K562 (cell line): Measurements from ENCODE around the gene HOXB7. TPM values are rescaled to one million over a fixed set of nuclear protein-coding genes. Genes with fewer than 3 reads are reported as not detected.

Experiments
- ARID3A ChIP-seq: IDR thresholded peaks from 2 replicates; pipeline ENCODE4 v1.6.1; 2012; ENCODE audit warnings: low read depth, low read length, improper control_type of control experiment, borderline replicate concordance
- ETV6 ChIP-seq, 3 experiments: fragments of 150-350 bp in 1 of 3; sonication (generic) in 1 of 3; formaldehyde crosslinking in 1 of 3; IDR thresholded peaks; 2 replicates each; pipeline versions ENCODE4 v1.6.1 to v1.8.0; 2014 to 2022; ENCODE audit warnings: borderline replicate concordance in 2 of 3, low read depth in 2 of 3, antibody characterized with exemption in 1 of 3, low read length in 1 of 3, mild to moderate bottlenecking in 1 of 3, missing genetic modification reagents in 1 of 3
- GTF2E2 ChIP-seq: fragments of 200-800 bp; sonication (Bioruptor generic); IDR thresholded peaks from 2 replicates; pipeline ENCODE4 v1.6.1; 2016; ENCODE audit warnings: missing genetic modification characterization, missing compliant biosample characterization
- HIVEP1 ChIP-seq: fragments of 250-450 bp; sonication (Bioruptor Pico); IDR thresholded peaks from 2 replicates; pipeline ENCODE4 v1.4.0; 2020; ENCODE audit warnings: mild to moderate bottlenecking
- JUN ChIP-seq, 2 experiments: sonication (generic) in 1 of 2; formaldehyde crosslinking in 1 of 2; IDR thresholded peaks; 2 replicates each; pipeline versions ENCODE4 v1.6.1 to v1.8.0; 2012 to 2022; ENCODE audit warnings: borderline replicate concordance in 2 of 2, mild to moderate bottlenecking in 2 of 2, improper control_type of control experiment in 1 of 2, low read depth in 1 of 2, low read length in 1 of 2, missing genetic modification reagents in 1 of 2
- MEF2D ChIP-seq: conservative IDR thresholded peaks from 2 replicates; pipeline ENCODE4 v1.6.1; 2016; ENCODE audit warnings: low read depth, missing genetic modification characterization, missing compliant biosample characterization
- NCOA6 ChIP-seq: fragments of 450-650 bp; IDR thresholded peaks from 2 replicates; pipeline ENCODE4 v1.6.1; 2017; ENCODE audit warnings: mild to moderate bottlenecking
- PML ChIP-seq: IDR thresholded peaks from 2 replicates; pipeline ENCODE4 v1.6.1; 2012; ENCODE audit warnings: low read length, inconsistent platforms
- SRF ChIP-seq, 2 experiments: fragments of 250-450, 450-650 bp in 1 of 2; sonication (Bioruptor Pico) in 1 of 2; sonication (generic) in 1 of 2; formaldehyde crosslinking; IDR thresholded peaks; 2 replicates each; pipeline versions ENCODE4 v1.5.0 to v1.5.1; 2020 to 2022; ENCODE audit warnings: mild to moderate bottlenecking in 1 of 2, missing genetic modification reagents in 1 of 2
- SRSF1 ChIP-seq: fragments of 200-400 bp; formaldehyde crosslinking; IDR thresholded peaks from 2 replicates; pipeline ENCODE4 v1.6.1; 2017; ENCODE audit warnings: mild to moderate bottlenecking, low read depth, low read length, moderate library complexity
- USF1 ChIP-seq: sonication (generic); formaldehyde crosslinking; IDR thresholded peaks from 2 replicates; pipeline ENCODE4 v1.9.0; 2022; ENCODE audit warnings: mild to moderate bottlenecking, missing genetic modification reagents
- XRCC5 ChIP-seq: fragments of 200-400 bp; formaldehyde crosslinking; IDR thresholded peaks from 2 replicates; pipeline ENCODE4 v1.6.1; 2017; ENCODE audit warnings: low read depth, mild to moderate bottlenecking, low read length
- ZBTB17 ChIP-seq: fragments of 450-650 bp; formaldehyde crosslinking; IDR thresholded peaks from 2 replicates; pipeline ENCODE4 v1.4.0; 2020; ENCODE audit warnings: mild to moderate bottlenecking
- ZNF224 ChIP-seq: sonication (generic); formaldehyde crosslinking; IDR thresholded peaks from 2 replicates; pipeline ENCODE4 v1.8.0; 2022; ENCODE audit warnings: mild to moderate bottlenecking, missing genetic modification reagents
- ZNF232 ChIP-seq: sonication (generic); formaldehyde crosslinking; IDR thresholded peaks from 2 replicates; pipeline ENCODE4 v1.8.0; 2022; ENCODE audit warnings: mild to moderate bottlenecking, missing genetic modification reagents
- ZNF41 ChIP-seq: fragments of 250-450 bp; sonication (Bioruptor Pico); conservative IDR thresholded peaks from 2 replicates; pipeline ENCODE4 v1.4.0; 2020; ENCODE audit warnings: mild to moderate bottlenecking
- ZNF75A ChIP-seq: fragments of 450-650 bp; formaldehyde crosslinking; IDR thresholded peaks from 2 replicates; pipeline ENCODE4 v1.4.0; 2020; ENCODE audit warnings: mild to moderate bottlenecking
- ZNF778 ChIP-seq: fragments of 450-650 bp; formaldehyde crosslinking; IDR thresholded peaks from 2 replicates; pipeline ENCODE4 v1.4.0; 2020; ENCODE audit warnings: mild to moderate bottlenecking, moderate library complexity
- polyA plus RNA-seq, 8 experiments: library from polyadenylated mRNA; depleted of rRNA in 4 of 8; stranded (reverse) in 5 of 8; unstranded in 3 of 8; fragments of >200 nt; fragmentation: Nextera tagmentation in 2 of 8; fragmentation: Illumina TruSeq in 1 of 8; extraction: Ambion mirVana in 2 of 8; extraction: Trizol in 1 of 8; gene quantifications; 2 replicates each; pipeline versions ENCODE4 v1.2.1 to v1.2.3, GENCODE V29; 2011 to 2014; ENCODE audit warnings: inconsistent platforms in 1 of 8, missing spikeins in 1 of 8
- total RNA-seq, 7 experiments: library from RNA; depleted of rRNA in 6 of 7; stranded (reverse); fragments of >200 nt in 6 of 7; fragmentation: Illumina TruSeq in 2 of 7; extraction: Trizol in 2 of 7; gene quantifications; 2 replicates each; pipeline versions ENCODE4 v1.2.1 to v1.2.3, GENCODE V29; 2011 to 2021; ENCODE audit warnings: low replicate concordance in 1 of 7
- TF ChIP-seq, protein P1 (sequence below): sonication (generic); formaldehyde crosslinking; IDR thresholded peaks from 2 replicates; pipeline ENCODE4 v1.8.1; 2023; ENCODE audit warnings: mild to moderate bottlenecking, missing genetic modification reagents, moderate library complexity
- TF ChIP-seq, protein P2 (sequence below): fragments of 450-650 bp; formaldehyde crosslinking; IDR thresholded peaks from 2 replicates; pipeline ENCODE4 v1.4.0; 2020; ENCODE audit warnings: mild to moderate bottlenecking, moderate library complexity
- TF ChIP-seq, protein P3 (sequence below): sonication (generic); formaldehyde crosslinking; IDR thresholded peaks from 2 replicates; pipeline ENCODE4 v1.8.0; 2022; ENCODE audit warnings: mild to moderate bottlenecking, low read depth, missing genetic modification reagents

Gene HOXB7
- total and polyA plus RNA-seq, 9 of the 15 experiments (the other 6 are each of a cell fraction or from before 2014, with no cell fraction given), result 5.5 to 16.7 (median 8.3) TPM

DNA sequence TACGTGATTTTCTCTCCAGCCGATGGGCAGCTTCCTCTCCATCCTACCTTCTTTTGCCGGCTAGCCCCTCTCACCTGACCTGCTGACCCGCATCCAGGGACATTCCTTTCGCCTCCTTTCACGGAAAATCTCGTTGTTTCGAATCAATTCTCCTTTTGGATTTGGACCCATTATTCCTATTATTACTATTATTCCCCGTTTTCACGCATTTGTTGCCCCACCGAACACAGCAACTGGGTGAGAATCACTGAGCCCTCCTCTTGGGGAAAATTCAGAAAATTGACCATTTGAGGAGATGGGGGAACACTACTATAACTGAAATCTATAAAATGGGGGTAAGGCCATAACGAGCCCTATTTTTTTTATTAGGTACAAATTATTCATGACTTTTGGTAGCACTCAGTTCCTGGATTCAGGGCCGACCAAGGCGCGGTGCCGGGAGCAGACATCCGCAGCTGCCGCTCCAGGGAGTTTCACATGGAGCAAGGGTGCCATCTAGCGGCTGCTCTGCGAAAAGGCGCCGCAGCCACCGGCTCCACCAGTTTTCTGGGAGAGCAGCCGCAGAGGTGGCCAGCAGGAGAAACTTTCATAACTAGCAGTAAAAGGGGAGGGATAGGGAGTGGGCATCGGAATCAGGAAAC lies 7.6 kb upstream of the HOXB7 start (continued):
- TF ChIP-seq, protein P1, sequence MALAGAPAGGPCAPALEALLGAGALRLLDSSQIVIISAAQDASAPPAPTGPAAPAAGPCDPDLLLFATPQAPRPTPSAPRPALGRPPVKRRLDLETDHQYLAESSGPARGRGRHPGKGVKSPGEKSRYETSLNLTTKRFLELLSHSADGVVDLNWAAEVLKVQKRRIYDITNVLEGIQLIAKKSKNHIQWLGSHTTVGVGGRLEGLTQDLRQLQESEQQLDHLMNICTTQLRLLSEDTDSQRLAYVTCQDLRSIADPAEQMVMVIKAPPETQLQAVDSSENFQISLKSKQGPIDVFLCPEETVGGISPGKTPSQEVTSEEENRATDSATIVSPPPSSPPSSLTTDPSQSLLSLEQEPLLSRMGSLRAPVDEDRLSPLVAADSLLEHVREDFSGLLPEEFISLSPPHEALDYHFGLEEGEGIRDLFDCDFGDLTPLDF (CRISPR knock-in tag), result no peak
- TF ChIP-seq, protein P2, sequence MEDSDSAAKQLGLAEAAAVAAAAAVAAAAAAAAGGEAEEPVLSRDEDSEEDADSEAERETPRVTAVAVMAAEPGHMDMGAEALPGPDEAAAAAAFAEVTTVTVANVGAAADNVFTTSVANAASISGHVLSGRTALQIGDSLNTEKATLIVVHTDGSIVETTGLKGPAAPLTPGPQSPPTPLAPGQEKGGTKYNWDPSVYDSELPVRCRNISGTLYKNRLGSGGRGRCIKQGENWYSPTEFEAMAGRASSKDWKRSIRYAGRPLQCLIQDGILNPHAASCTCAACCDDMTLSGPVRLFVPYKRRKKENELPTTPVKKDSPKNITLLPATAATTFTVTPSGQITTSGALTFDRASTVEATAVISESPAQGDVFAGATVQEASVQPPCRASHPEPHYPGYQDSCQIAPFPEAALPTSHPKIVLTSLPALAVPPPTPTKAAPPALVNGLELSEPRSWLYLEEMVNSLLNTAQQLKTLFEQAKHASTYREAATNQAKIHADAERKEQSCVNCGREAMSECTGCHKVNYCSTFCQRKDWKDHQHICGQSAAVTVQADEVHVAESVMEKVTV (CRISPR knock-in tag), result peak; percentile 95
- TF ChIP-seq USF1 (CRISPR knock-in tag) (no peak), ZBTB17 (CRISPR knock-in tag) (no peak), ETV6 (IDR thresholded peaks at IDR 0.05; ENCODE audit: borderline replicate concordance in 1 of 2, low read depth in 2 of 2, low read length in 1 of 2) (0 out of 4 replicates have a peak, but pooled peaks of 1 of the 2 experiments have one; percentile 4), ETV6 (CRISPR knock-in tag; IDR thresholded peaks at IDR 0.05; ENCODE audit: borderline replicate concordance) (no peak), GTF2E2 (tag) (no peak), MEF2D (tag) (no peak), SRF (CRISPR knock-in tag; IDR thresholded peaks at IDR 0.05) (no peak), ZNF232 (no peak), ZNF778 (CRISPR knock-in tag) (no peak), PML (0 out of 2 replicates have a peak, but pooled peaks have one; percentile 29), ZNF224 (CRISPR knock-in tag) (no peak), HIVEP1 (CRISPR knock-in tag) (no peak), ZNF41 (CRISPR knock-in tag) (no peak; the same call in 1 of the 2 replicates), SRSF1 (no peak), ZNF75A (CRISPR knock-in tag) (no peak), JUN (IDR thresholded peaks at IDR 0.05; ENCODE audit: borderline replicate concordance, low read depth, low read length) (no peak), JUN (CRISPR knock-in tag; IDR thresholded peaks at IDR 0.05; ENCODE audit: borderline replicate concordance) (no peak), XRCC5 (peak; percentile 86; the same call in 1 of the 2 replicates), ARID3A (no peak), NCOA6 (no peak)
- TF ChIP-seq, protein P3, sequence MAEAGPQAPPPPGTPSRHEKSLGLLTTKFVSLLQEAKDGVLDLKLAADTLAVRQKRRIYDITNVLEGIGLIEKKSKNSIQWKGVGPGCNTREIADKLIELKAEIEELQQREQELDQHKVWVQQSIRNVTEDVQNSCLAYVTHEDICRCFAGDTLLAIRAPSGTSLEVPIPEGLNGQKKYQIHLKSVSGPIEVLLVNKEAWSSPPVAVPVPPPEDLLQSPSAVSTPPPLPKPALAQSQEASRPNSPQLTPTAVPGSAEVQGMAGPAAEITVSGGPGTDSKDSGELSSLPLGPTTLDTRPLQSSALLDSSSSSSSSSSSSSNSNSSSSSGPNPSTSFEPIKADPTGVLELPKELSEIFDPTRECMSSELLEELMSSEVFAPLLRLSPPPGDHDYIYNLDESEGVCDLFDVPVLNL (CRISPR knock-in tag), result no peak
